MM.1S (cell line): Measurements from ENCODE around the gene CYS1.
"Not testable (repeated sequence)": the region's sequence is repeated elsewhere in the genome, so short reads cannot be mapped to it uniquely, and the experiment has no call there.

Experiments
- DNase-seq: peaks from one replicate; pipeline ENCODE4 v3.0.0-alpha.2; 2015
- H2AFZ ChIP-seq: fragments of 300-600 bp; sonication (generic); 2 replicates; pipeline ENCODE4 v1.6.0; 2016; ENCODE audit warnings: antibody characterized with exemption, low read length
- H3F3A ChIP-seq: fragments of 300-600 bp; sonication (generic); 2 replicates; pipeline ENCODE4 v1.6.1; 2016; ENCODE audit warnings: mild to moderate bottlenecking, antibody characterized with exemption, low read length, moderate library complexity, mixed read lengths; ENCODE audit not compliant: insufficient read depth
- H3K27ac ChIP-seq: fragments of 300-600 bp; sonication (generic); 2 replicates; pipeline ENCODE4 v1.5.1; 2016; ENCODE audit warnings: mild to moderate bottlenecking, low read length
- H3K27me3 ChIP-seq: fragments of 300-600 bp; sonication (generic); replicated peaks from 2 replicates; pipeline ENCODE4 v1.6.0; 2016; ENCODE audit warnings: low read length; ENCODE audit not compliant: insufficient read depth
- H3K36me3 ChIP-seq: fragments of 300-600 bp; sonication (generic); replicated peaks from 2 replicates; pipeline ENCODE4 v1.6.1; 2016; ENCODE audit warnings: mild to moderate bottlenecking, low read length, mixed read lengths; ENCODE audit not compliant: insufficient read depth
- H3K4me1 ChIP-seq: fragments of 300-600 bp; sonication (generic); 2 replicates; pipeline ENCODE4 v1.6.1; 2016; ENCODE audit warnings: low read length, mixed read lengths
- H3K4me2 ChIP-seq: fragments of 300-600 bp; sonication (generic); 2 replicates; pipeline ENCODE4 v1.6.0; 2016; ENCODE audit warnings: low read depth, low read length
- H3K4me3 ChIP-seq: fragments of 300-600 bp; sonication (generic); 2 replicates; pipeline ENCODE4 v1.5.1; 2016; ENCODE audit warnings: low read length, mixed read lengths
- H3K79me2 ChIP-seq: fragments of 300-600 bp; sonication (generic); 2 replicates; pipeline ENCODE4 v1.6.1; 2016; ENCODE audit warnings: mixed run types, low read length, mixed read lengths
- H3K9ac ChIP-seq: fragments of 300-600 bp; sonication (generic); 2 replicates; pipeline ENCODE4 v1.6.1; 2016; ENCODE audit warnings: low read length, mixed read lengths
- H3K9me2 ChIP-seq: fragments of 300-600 bp; sonication (generic); replicated peaks from 2 replicates; pipeline ENCODE4 v1.6.1; 2016; ENCODE audit warnings: mild to moderate bottlenecking, low read length, mixed read lengths; ENCODE audit not compliant: insufficient read depth
- H3K9me3 ChIP-seq: fragments of 300-600 bp; sonication (generic); replicated peaks from 2 replicates; pipeline ENCODE4 v1.6.1; 2016; ENCODE audit warnings: mild to moderate bottlenecking, low read length, mixed read lengths; ENCODE audit not compliant: insufficient read depth
- H4K20me1 ChIP-seq: fragments of 300-600 bp; sonication (generic); 2 replicates; pipeline ENCODE4 v1.6.1; 2016; ENCODE audit warnings: mild to moderate bottlenecking, low read length, moderate library complexity, mixed read lengths; ENCODE audit not compliant: insufficient read depth
- CTCF ChIP-seq: fragments of 300-600 bp; sonication (generic); IDR thresholded peaks from 2 replicates; pipeline ENCODE4 v1.5.1; 2016; ENCODE audit warnings: antibody characterized with exemption, low read length, mixed read lengths
- EZH2 ChIP-seq: fragments of 300-600 bp; sonication (generic); optimal IDR thresholded peaks from 2 replicates; pipeline ENCODE3; 2017; ENCODE audit warnings: low read depth, mild to moderate bottlenecking, antibody characterized with exemption, low read length, mixed read lengths
- EZH2phosphoT487 ChIP-seq: fragments of 300-600 bp; sonication (generic); IDR thresholded peaks from 2 replicates; pipeline ENCODE4 v1.6.1; 2018; ENCODE audit warnings: antibody characterized with exemption, low read length

CYS1 gene

DNA sequence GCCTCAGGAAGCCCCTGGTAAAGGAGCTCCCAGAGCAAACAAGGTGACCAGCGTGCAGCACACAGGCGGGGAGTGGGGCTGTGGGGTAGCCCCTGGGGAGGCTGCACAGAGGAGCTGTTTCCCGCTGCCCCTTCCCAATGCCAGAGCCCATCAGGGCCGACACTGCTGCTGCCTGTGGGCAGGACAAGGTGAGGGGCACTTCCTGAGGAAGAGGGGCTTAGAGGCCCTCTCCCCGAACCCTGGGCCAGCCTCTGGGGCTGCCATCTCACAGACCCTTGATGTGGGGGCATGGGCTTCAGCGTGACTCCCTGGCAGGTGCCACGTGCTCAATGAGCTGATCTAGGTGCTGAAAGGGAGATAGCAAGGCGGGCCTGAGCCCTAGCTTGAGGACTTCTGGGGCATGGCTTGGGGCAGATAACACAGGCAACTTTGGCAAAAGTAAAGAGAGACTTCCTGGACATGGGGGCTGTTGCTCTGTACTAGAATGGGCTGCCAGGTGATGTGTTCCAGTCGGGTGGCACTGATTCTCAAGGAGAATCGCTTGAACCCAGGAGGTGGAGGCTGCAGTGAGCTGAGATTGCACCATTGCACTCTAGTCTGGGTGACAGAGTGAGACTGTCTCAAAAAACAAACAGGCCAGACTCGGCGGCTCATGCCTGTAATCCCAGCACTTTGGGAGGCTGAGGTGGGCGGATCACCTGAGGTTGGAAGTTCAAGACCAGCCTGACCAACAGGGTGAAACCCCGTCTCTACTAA, 46.8 kb downstream of the CYS1 start:
- no peaks in the 10 kb centered on the region for H3K79me2 ChIP-seq
- H3K9ac ChIP-seq = no peak overlapping the region
- H3K4me1 ChIP-seq = peaks cover 9% of the 10 kb centered on the region
- no peaks in the 10 kb centered on the region for H3F3A ChIP-seq
- TF ChIP-seq EZH2phosphoT487 (no peak), EZH2 (no peak), CTCF (no peak)
- no peak for DNase-seq
- no peaks in the 10 kb centered on the region for H3K27me3 ChIP-seq
- no peak overlapping the region for H2AFZ ChIP-seq
- H3K27ac ChIP-seq = no peak overlapping the region
- H3K9me3 ChIP-seq = no peaks in the 10 kb centered on the region
- H3K4me2 ChIP-seq = no peak overlapping the region
- H3K4me3 ChIP-seq = no peak overlapping the region
- no peaks in the 10 kb centered on the region for H3K9me2 ChIP-seq
- no peaks in the 10 kb centered on the region for H4K20me1 ChIP-seq
- no peaks in the 10 kb centered on the region for H3K36me3 ChIP-seq

GRCh38 chr2:10032746-10033105, 47.5 kb downstream of the CYS1 start:
- Histone ChIP-seq H3K4me1 (peaks cover 9% of the 10 kb centered on the region), H3K9me3 (no peaks in the 10 kb centered on the region), H3K4me3 (no peak overlapping the region), H3K27me3 (no peaks in the 10 kb centered on the region), H3K79me2 (no peaks in the 10 kb centered on the region), H3K27ac (no peak overlapping the region), H2AFZ (no peak overlapping the region), H3F3A (no peaks in the 10 kb centered on the region), H3K4me2 (no peak overlapping the region), H4K20me1 (no peaks in the 10 kb centered on the region), H3K9ac (no peak overlapping the region), H3K36me3 (no peaks in the 10 kb centered on the region), H3K9me2 (no peaks in the 10 kb centered on the region)
- no peak for TF ChIP-seq EZH2
- no peak for TF ChIP-seq CTCF
- no peak for TF ChIP-seq EZH2phosphoT487
- no peak for DNase-seq

DNA sequence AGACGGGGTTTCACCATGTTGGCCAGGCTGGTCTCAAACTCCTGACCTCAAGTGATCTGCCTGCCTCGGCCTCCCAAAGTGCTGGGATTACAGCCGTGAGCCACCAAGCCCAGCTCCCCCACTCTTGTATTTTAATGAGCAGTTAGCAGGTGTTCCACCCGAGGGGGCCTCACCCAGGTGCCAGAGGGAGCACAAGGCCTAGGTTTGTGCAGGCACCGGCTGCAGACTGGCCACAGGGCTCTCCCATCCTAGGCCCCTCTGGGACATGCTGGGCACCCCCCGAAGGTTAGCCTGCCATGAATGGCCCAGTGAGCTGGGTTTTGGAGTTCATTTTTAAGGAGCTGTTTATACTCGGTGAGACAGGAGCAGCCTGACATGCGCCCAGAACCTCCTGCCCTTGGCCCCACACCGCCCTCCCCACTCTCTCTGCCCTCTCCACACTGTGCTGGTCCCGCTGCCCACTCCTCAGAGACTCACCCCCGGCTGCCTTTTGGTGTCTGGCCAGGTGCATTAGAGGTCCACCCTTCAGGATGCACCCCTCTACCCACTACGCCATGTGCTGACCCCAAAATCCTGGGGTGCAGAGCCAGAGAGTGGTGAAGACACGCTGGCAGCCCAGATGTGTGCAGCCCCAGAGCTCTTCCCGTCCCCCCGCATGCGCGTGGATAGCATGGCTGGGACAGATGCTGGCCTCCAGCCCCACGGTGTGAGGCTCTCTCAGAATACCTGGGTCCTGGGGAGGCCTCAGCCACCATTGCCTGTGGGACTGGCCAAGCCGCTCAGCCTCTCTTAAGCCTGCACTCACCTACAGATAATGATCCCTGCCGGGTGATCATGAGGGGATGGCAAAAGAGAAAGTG, 48.1 kb downstream of the CYS1 start:
- no peak overlapping the region for H3K27ac ChIP-seq
- no peaks in the 10 kb centered on the region for H3F3A ChIP-seq
- no peak overlapping the region for H2AFZ ChIP-seq
- no peaks in the 10 kb centered on the region for H3K27me3 ChIP-seq
- H3K9me3 ChIP-seq = no peaks in the 10 kb centered on the region
- no peak for DNase-seq
- H3K4me2 ChIP-seq = no peak overlapping the region
- H3K4me1 ChIP-seq = peaks cover 9% of the 10 kb centered on the region
- no peak overlapping the region for H3K4me3 ChIP-seq
- H3K36me3 ChIP-seq = no peaks in the 10 kb centered on the region
- no peak for TF ChIP-seq CTCF
- TF ChIP-seq EZH2phosphoT487 = no peak
- TF ChIP-seq EZH2 = no peak
- no peaks in the 10 kb centered on the region for H4K20me1 ChIP-seq
- no peak overlapping the region for H3K9ac ChIP-seq
- no peaks in the 10 kb centered on the region for H3K9me2 ChIP-seq
- H3K79me2 ChIP-seq = no peaks in the 10 kb centered on the region

- H3K27ac ChIP-seq, H3K4me2 ChIP-seq, H3K9me2 ChIP-seq, H3K79me2 ChIP-seq, H2AFZ ChIP-seq, H3K9ac ChIP-seq, H3K36me3 ChIP-seq, H3K27me3 ChIP-seq, H3K4me3 ChIP-seq, H3F3A ChIP-seq, H4K20me1 ChIP-seq, DNase-seq, H3K4me1 ChIP-seq, H3K9me3 ChIP-seq: not testable (repeated sequence)
Observed at GRCh38 chr2:10030798-10031197, 49.4 kb downstream of the CYS1 start.
